HG03108 (cell line): ENCODE measurements around the gene CASP6.
"Not testable (repeated sequence)": the region's sequence is repeated elsewhere in the genome, so short reads cannot be mapped to it uniquely, and the experiment has no call there.

Experiments used
- ATAC-seq: cut with Tn5 transposase; IDR thresholded peaks from one replicate; pipeline ENCODE4 v1.9.1; 2021; ENCODE audit warnings: moderate library complexity; ENCODE audit not compliant: unreplicated experiment

CASP6 gene

GRCh38 chr4:109721033-109721432, 17.8 kb upstream of the CASP6 start:
- no peak for ATAC-seq

- no peak for ATAC-seq
These were observed 16.4 kb upstream of the CASP6 start for GRCh38 chr4:109719604-109720003.

- ATAC-seq: no peak
These were observed 15.5 kb upstream of the CASP6 start for GRCh38 chr4:109718759-109719158.

- no peak for ATAC-seq
These were observed 10.3 kb upstream of the CASP6 start for GRCh38 chr4:109713500-109713899.

- ATAC-seq: peak; percentile 65
These were observed 5.7 kb upstream of the CASP6 start for GRCh38 chr4:109708990-109709389.

GRCh38 chr4:109708435-109708834, 5.2 kb upstream of the CASP6 start:
- no peak for ATAC-seq

GRCh38 chr4:109703664-109704361, 568 bp upstream of the CASP6 start:
- ATAC-seq: no peak

GRCh38 chr4:109701566-109702410, 1.5 kb downstream of the CASP6 start:
- ATAC-seq: no peak

- ATAC-seq: no peak
These were observed 3.6 kb downstream of the CASP6 start for GRCh38 chr4:109699553-109700225.

- no peak for ATAC-seq
These were observed 4.6 kb downstream of the CASP6 start for GRCh38 chr4:109698656-109699055.

- ATAC-seq: no peak
These were observed 11.8 kb downstream of the CASP6 start for GRCh38 chr4:109691411-109691920.

- ATAC-seq: peak; percentile 94
These were observed 12.4 kb downstream of the CASP6 start for GRCh38 chr4:109690690-109691410.

GRCh38 chr4:109684727-109685126, 18.5 kb downstream of the CASP6 start:
- ATAC-seq: no peak

- no peak for ATAC-seq
These were observed 19.5 kb downstream of the CASP6 start for GRCh38 chr4:109683621-109684253.

GRCh38 chr4:109682875-109683274, 20.4 kb downstream of the CASP6 start:
- no peak for ATAC-seq

- ATAC-seq: not testable (repeated sequence)
These were observed 24.3 kb downstream of the CASP6 start for GRCh38 chr4:109678925-109679324.

GRCh38 chr4:109678472-109678871, 24.8 kb downstream of the CASP6 start:
- ATAC-seq: not testable (repeated sequence)

- no peak for ATAC-seq
These were observed 26.4 kb downstream of the CASP6 start for GRCh38 chr4:109676886-109677285.

GRCh38 chr4:109675843-109676242, 27.4 kb downstream of the CASP6 start:
- no peak for ATAC-seq

GRCh38 chr4:109675181-109675580, 28.1 kb downstream of the CASP6 start:
- no peak for ATAC-seq
